ENCODE measurements around the gene ZSCAN9. TPM values are rescaled to one million over a fixed set of nuclear protein-coding genes. Genes with fewer than 3 reads are reported as not detected.

ZSCAN9 gene
- total and polyA plus RNA-seq, 2 of the 13 experiments (the other 11 are each of a cell fraction or from before 2014, with no cell fraction given): 14.6 to 17.8 TPM

DNA sequence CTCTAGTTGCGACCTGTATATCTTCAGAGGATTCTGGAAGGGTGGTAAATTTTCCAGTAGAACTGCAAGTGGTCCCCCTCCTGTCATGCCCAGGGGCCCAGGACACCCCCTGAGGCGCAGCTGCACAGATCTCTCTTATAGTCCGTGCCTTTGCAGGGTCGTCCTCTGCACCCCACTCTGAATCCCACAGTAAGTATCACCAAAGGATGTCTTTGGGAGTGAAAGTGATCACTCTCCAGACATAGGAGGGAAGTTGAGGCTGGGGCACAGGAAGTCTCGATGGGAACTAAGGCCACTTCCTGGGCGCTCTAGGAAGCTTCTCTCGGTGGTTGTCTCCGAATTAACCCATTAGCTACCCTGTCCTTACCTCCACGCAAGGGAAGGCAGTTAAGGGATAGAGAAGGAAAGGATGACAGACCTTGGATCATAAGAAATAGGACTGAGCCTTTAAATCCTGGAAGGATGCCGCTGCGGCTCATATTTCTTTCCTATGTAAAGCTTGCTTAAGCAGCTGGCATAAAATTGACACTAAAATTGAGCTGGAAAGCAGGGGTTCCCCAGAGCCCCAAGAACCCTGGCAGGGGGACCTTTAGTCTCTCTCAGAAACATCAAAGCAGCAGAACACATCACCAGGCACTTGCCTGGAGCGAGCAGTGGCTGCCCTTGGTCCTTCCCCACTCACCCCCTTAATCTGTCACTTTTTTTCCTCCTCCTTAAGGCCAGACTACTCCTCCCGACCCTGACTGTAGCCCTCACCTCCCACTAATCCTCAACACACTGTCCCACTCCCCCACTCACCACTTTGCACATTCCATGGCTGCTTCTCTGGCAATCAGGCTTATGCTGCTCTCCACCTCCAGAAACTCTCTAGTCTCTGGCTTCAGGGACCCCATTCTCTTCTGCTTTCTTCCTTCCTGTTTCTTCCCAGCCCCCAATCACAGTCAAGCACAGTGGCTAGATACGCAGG, 27.2 kb downstream of the ZSCAN9 start, which contains the start of gene ZKSCAN4 (continued):
- TF ChIP-seq ZNF251 (CRISPR knock-in tag; IDR thresholded peaks at IDR 0.05) (no peak), DNMT1 (CRISPR knock-in tag; IDR thresholded peaks at IDR 0.05) (no peak), TOPORS (CRISPR knock-in tag; IDR thresholded peaks at IDR 0.05) (no peak), CERS6 (CRISPR knock-in tag; IDR thresholded peaks at IDR 0.05) (no peak), NRL (CRISPR knock-in tag; IDR thresholded peaks at IDR 0.05; ENCODE audit: borderline replicate concordance) (0 out of 2 replicates have a peak, but pooled peaks have one; percentile 20), RXRA (CRISPR knock-in tag; IDR thresholded peaks at IDR 0.05) (no peak; the same call in 1 of the 2 replicates), ZNF510 (CRISPR knock-in tag; IDR thresholded peaks at IDR 0.05; ENCODE audit: low read depth) (peak; percentile 80; the same call in 1 of the 2 replicates), ATF6 (CRISPR knock-in tag; conservative IDR thresholded peaks at IDR 0.05) (0 out of 2 replicates have a peak, but pooled peaks have one; percentile 25), NR3C1 (CRISPR knock-in tag; IDR thresholded peaks at IDR 0.05) (no peak), CBX2 (IDR thresholded peaks at IDR 0.05; ENCODE audit: low read depth, low read length) (no peak), CBX2 (CRISPR knock-in tag; IDR thresholded peaks at IDR 0.05; ENCODE audit: low read depth) (no peak), ZNF34 (CRISPR knock-in tag; IDR thresholded peaks at IDR 0.05; ENCODE audit: borderline replicate concordance) (no peak; the same call in 1 of the 2 replicates), ZNF724P (CRISPR knock-in tag; IDR thresholded peaks at IDR 0.05; ENCODE audit: borderline replicate concordance) (no peak), ELF4 (CRISPR knock-in tag; IDR thresholded peaks at IDR 0.05; ENCODE audit: borderline replicate concordance) (no peak), ZNF232 (CRISPR knock-in tag; IDR thresholded peaks at IDR 0.05; ENCODE audit: borderline replicate concordance) (no peak), HMGA1 (CRISPR knock-in tag; conservative IDR thresholded peaks at IDR 0.05) (no peak), NR2F6 (IDR thresholded peaks at IDR 0.05) (peak; percentile 39; the same call in 1 of the 2 replicates), NR2F6 (CRISPR knock-in tag; IDR thresholded peaks at IDR 0.05) (peak; percentile 52; the same call in 1 of the 2 replicates), ZNF207 (IDR thresholded peaks at IDR 0.05; ENCODE audit: borderline replicate concordance) (no peak), ZNF670 (CRISPR knock-in tag; IDR thresholded peaks at IDR 0.05; ENCODE audit: borderline replicate concordance) (0 out of 2 replicates have a peak, but pooled peaks have one; percentile 10), HNF4G (IDR thresholded peaks at IDR 0.05; ENCODE audit: borderline replicate concordance, low read depth, low read length) (peak; percentile 57; the same call in 1 of the 2 replicates), HNF4G (CRISPR knock-in tag; IDR thresholded peaks at IDR 0.05; ENCODE audit: borderline replicate concordance, low read depth) (0 out of 2 replicates have a peak, but pooled peaks have one; percentile 44), ZNF678 (CRISPR knock-in tag; IDR thresholded peaks at IDR 0.05) (no peak), PHF20 (CRISPR knock-in tag; IDR thresholded peaks at IDR 0.05) (peak; percentile 99), ZNF550 (CRISPR knock-in tag; IDR thresholded peaks at IDR 0.05; ENCODE audit: borderline replicate concordance) (0 out of 2 replicates have a peak, but pooled peaks have one; percentile 65)
- TF ChIP-seq, protein P1, sequence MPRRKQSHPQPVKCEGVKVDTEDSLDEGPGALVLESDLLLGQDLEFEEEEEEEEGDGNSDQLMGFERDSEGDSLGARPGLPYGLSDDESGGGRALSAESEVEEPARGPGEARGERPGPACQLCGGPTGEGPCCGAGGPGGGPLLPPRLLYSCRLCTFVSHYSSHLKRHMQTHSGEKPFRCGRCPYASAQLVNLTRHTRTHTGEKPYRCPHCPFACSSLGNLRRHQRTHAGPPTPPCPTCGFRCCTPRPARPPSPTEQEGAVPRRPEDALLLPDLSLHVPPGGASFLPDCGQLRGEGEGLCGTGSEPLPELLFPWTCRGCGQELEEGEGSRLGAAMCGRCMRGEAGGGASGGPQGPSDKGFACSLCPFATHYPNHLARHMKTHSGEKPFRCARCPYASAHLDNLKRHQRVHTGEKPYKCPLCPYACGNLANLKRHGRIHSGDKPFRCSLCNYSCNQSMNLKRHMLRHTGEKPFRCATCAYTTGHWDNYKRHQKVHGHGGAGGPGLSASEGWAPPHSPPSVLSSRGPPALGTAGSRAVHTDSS (CRISPR knock-in tag; conservative IDR thresholded peaks at IDR 0.05): no peak
